ENCODE measurements around the gene GPS2. TPM values are rescaled to one million over a fixed set of nuclear protein-coding genes. Genes with fewer than 3 reads are reported as not detected.

The GPS2 gene
- total and polyA plus RNA-seq, 2 experiments from 2014 or later = 83.4 to 122 TPM

DNA sequence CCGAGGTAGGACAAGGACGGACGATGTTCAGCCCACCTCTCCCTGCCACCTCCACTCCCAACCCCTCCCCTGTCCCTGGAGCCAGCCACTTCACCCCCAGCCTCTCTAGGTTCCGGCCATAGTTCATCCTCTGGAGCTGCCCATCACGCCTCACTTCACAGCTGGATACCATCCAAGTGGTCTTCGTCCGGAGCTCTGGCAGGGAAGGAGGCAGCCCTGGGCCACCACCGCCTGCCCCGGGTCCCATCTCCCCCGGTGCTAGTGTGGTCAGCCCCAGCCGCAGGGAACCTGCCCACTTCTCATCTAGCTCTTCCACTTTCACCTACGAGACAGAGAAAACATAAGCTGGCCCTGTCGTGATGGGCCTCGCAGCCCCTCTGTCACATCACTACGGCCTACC, 6.3 kb upstream of the GPS2 start:
- H3K9me2 ChIP-seq (ENCODE audit: insufficient read depth) = no peaks in the 10 kb centered on the region
- peaks cover 75% of the 10 kb centered on the region for H3K36me3 Mint-ChIP-seq (ENCODE audit: low read depth)
- H3K27ac ChIP-seq (ENCODE audit: low read depth) = no peak overlapping the region
- no peak overlapping the region for H3K4me3 ChIP-seq
- H3K27me3 Mint-ChIP-seq (ENCODE audit: insufficient read depth, low read depth, poor library complexity) = peaks cover 6% of the 10 kb centered on the region
- TF ChIP-seq, protein P1, sequence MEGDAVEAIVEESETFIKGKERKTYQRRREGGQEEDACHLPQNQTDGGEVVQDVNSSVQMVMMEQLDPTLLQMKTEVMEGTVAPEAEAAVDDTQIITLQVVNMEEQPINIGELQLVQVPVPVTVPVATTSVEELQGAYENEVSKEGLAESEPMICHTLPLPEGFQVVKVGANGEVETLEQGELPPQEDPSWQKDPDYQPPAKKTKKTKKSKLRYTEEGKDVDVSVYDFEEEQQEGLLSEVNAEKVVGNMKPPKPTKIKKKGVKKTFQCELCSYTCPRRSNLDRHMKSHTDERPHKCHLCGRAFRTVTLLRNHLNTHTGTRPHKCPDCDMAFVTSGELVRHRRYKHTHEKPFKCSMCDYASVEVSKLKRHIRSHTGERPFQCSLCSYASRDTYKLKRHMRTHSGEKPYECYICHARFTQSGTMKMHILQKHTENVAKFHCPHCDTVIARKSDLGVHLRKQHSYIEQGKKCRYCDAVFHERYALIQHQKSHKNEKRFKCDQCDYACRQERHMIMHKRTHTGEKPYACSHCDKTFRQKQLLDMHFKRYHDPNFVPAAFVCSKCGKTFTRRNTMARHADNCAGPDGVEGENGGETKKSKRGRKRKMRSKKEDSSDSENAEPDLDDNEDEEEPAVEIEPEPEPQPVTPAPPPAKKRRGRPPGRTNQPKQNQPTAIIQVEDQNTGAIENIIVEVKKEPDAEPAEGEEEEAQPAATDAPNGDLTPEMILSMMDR (conservative IDR thresholded peaks at IDR 0.05; ENCODE audit: low read depth in 2 of 2) = no peak
- TF ChIP-seq POLR2AphosphoS5 (IDR thresholded peaks at IDR 0.05; ENCODE audit: low read depth) (no peak), JUNB (IDR thresholded peaks at IDR 0.05; ENCODE audit: unreplicated experiment) (no peak), EZH2 (IDR thresholded peaks at IDR 0.05; ENCODE audit: low read depth, unreplicated experiment) (no peak), CREB1 (CRISPR knock-in tag; IDR thresholded peaks at IDR 0.05; ENCODE audit: low read depth) (no peak), NANOG (IDR thresholded peaks at IDR 0.05; ENCODE audit: borderline replicate concordance) (no peak), ZNF331 (CRISPR knock-in tag; IDR thresholded peaks at IDR 0.05; ENCODE audit: low read depth) (no peak), EZH2phosphoT487 (IDR thresholded peaks at IDR 0.05; ENCODE audit: unreplicated experiment) (no peak)
- TF ChIP-seq, protein P2, sequence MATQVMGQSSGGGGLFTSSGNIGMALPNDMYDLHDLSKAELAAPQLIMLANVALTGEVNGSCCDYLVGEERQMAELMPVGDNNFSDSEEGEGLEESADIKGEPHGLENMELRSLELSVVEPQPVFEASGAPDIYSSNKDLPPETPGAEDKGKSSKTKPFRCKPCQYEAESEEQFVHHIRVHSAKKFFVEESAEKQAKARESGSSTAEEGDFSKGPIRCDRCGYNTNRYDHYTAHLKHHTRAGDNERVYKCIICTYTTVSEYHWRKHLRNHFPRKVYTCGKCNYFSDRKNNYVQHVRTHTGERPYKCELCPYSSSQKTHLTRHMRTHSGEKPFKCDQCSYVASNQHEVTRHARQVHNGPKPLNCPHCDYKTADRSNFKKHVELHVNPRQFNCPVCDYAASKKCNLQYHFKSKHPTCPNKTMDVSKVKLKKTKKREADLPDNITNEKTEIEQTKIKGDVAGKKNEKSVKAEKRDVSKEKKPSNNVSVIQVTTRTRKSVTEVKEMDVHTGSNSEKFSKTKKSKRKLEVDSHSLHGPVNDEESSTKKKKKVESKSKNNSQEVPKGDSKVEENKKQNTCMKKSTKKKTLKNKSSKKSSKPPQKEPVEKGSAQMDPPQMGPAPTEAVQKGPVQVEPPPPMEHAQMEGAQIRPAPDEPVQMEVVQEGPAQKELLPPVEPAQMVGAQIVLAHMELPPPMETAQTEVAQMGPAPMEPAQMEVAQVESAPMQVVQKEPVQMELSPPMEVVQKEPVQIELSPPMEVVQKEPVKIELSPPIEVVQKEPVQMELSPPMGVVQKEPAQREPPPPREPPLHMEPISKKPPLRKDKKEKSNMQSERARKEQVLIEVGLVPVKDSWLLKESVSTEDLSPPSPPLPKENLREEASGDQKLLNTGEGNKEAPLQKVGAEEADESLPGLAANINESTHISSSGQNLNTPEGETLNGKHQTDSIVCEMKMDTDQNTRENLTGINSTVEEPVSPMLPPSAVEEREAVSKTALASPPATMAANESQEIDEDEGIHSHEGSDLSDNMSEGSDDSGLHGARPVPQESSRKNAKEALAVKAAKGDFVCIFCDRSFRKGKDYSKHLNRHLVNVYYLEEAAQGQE (IDR thresholded peaks at IDR 0.05; ENCODE audit: unreplicated experiment) = no peak
- TF ChIP-seq, protein P3, sequence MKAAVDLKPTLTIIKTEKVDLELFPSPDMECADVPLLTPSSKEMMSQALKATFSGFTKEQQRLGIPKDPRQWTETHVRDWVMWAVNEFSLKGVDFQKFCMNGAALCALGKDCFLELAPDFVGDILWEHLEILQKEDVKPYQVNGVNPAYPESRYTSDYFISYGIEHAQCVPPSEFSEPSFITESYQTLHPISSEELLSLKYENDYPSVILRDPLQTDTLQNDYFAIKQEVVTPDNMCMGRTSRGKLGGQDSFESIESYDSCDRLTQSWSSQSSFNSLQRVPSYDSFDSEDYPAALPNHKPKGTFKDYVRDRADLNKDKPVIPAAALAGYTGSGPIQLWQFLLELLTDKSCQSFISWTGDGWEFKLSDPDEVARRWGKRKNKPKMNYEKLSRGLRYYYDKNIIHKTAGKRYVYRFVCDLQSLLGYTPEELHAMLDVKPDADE (IDR thresholded peaks at IDR 0.05) = no peak
- no peaks in the 10 kb centered on the region for H3K9me3 Mint-ChIP-seq
- H3K4me1 Mint-ChIP-seq = peaks cover under 1% of the 10 kb centered on the region; the same call in 1 of the 3 replicates
- ATAC-seq (no peak), DNase-seq (ENCODE audit: low spot score) (no peak)
- H3K4me3 Mint-ChIP-seq = no peak overlapping the region
- no peaks in the 10 kb centered on the region; the same call in 1 of the 2 replicates for H3K4me1 ChIP-seq (ENCODE audit: insufficient read depth)
- no peaks in the 10 kb centered on the region for H4K20me1 ChIP-seq (replicated peaks; ENCODE audit: insufficient read depth)
- no peak overlapping the region for H2AFZ ChIP-seq
- H3K27ac Mint-ChIP-seq = no peak overlapping the region
- H3F3A ChIP-seq (replicated peaks; ENCODE audit: low read depth) = peaks cover 21% of the 10 kb centered on the region; the same call in 1 of the 2 replicates
- peaks cover 34% of the 10 kb centered on the region for H3K36me3 ChIP-seq (ENCODE audit: insufficient read depth)
- H3K79me2 ChIP-seq (replicated peaks; ENCODE audit: insufficient read depth) = no peaks in the 10 kb centered on the region
- no peaks in the 10 kb centered on the region for H3K27me3 ChIP-seq (ENCODE audit: insufficient read depth)
- no peak overlapping the region for H3K4me2 ChIP-seq
